Neural progenitor cell (in vitro differentiated cells): Measurements from ENCODE around the gene CYB5B. TPM values are rescaled to one million over a fixed set of nuclear protein-coding genes. Genes with fewer than 3 reads are reported as not detected.

Experiments used
- DNase-seq: peaks from one replicate; pipeline ENCODE4 v3.0.0-alpha.2; 2016; ENCODE audit warnings: low spot score
- H2AFZ ChIP-seq: fragments of 200-600 bp; sonication (generic); replicated peaks from 2 replicates; pipeline ENCODE4 v1.6.1; 2016; ENCODE audit warnings: antibody characterized with exemption
- H3F3A ChIP-seq: fragments of 200-600 bp; sonication (generic); 2 replicates; pipeline ENCODE4 v1.6.1; 2016; ENCODE audit warnings: antibody characterized with exemption, low read depth
- H3K27ac ChIP-seq: fragments of 200-600 bp; sonication (generic); 2 replicates; pipeline ENCODE4 v1.5.1; 2016; ENCODE audit warnings: mild to moderate bottlenecking
- H3K27me3 ChIP-seq: fragments of 200-600 bp; sonication (generic); 2 replicates; pipeline ENCODE4 v1.6.1; 2016; ENCODE audit warnings: mild to moderate bottlenecking, moderate library complexity
- H3K36me3 ChIP-seq: fragments of 200-600 bp; sonication (generic); 2 replicates; pipeline ENCODE4 v1.5.1; 2016
- H3K4me1 ChIP-seq: fragments of 200-600 bp; sonication (generic); 2 replicates; pipeline ENCODE4 v1.6.1; 2016; ENCODE audit warnings: mixed run types
- H3K4me2 ChIP-seq: fragments of 200-600 bp; sonication (generic); 2 replicates; pipeline ENCODE4 v1.6.1; 2016
- H3K4me3 ChIP-seq: fragments of 200-600 bp; sonication (generic); 2 replicates; pipeline ENCODE4 v1.5.1; 2016
- H3K79me2 ChIP-seq: fragments of 200-600 bp; sonication (generic); 2 replicates; pipeline ENCODE4 v1.6.1; 2016; ENCODE audit warnings: low read depth
- H3K9ac ChIP-seq: fragments of 200-600 bp; sonication (generic); 2 replicates; pipeline ENCODE4 v1.6.1; 2016
- H3K9me3 ChIP-seq: fragments of 200-600 bp; sonication (generic); 2 replicates; pipeline ENCODE4 v1.5.1; 2016; ENCODE audit warnings: low read depth
- H4K20me1 ChIP-seq: fragments of 200-600 bp; sonication (generic); 2 replicates; pipeline ENCODE4 v1.6.1; 2016; ENCODE audit warnings: low read depth
- H3K27ac Mint-ChIP-seq: 3 replicates; pipeline ENCODE4 v1.8.0; 2021; ENCODE audit warnings: mixed read lengths
- H3K27me3 Mint-ChIP-seq: 2 replicates; pipeline ENCODE4 v1.8.0; 2022; ENCODE audit warnings: low read depth, mild to moderate bottlenecking, inconsistent platforms, moderate library complexity, mixed read lengths; ENCODE audit not compliant: insufficient read depth
- H3K36me3 Mint-ChIP-seq: 3 replicates; pipeline ENCODE4 v1.8.0; 2021; ENCODE audit warnings: mixed read lengths
- H3K4me1 Mint-ChIP-seq: 3 replicates; pipeline ENCODE4 v1.8.0; 2021; ENCODE audit warnings: mixed read lengths
- H3K4me3 Mint-ChIP-seq: 3 replicates; pipeline ENCODE4 v1.8.0; 2021; ENCODE audit warnings: mild to moderate bottlenecking, moderate library complexity, mixed read lengths
- H3K9me3 Mint-ChIP-seq: 3 replicates; pipeline ENCODE4 v1.8.0; 2020; ENCODE audit warnings: mixed read lengths
- EZH2 ChIP-seq: fragments of 200-600 bp; sonication (generic); IDR thresholded peaks from 2 replicates; pipeline ENCODE4 v1.6.1; 2017; ENCODE audit warnings: antibody characterized with exemption, mild to moderate bottlenecking, moderate library complexity
- EZH2phosphoT487 ChIP-seq: fragments of 200-600 bp; sonication (generic); IDR thresholded peaks from 2 replicates; pipeline ENCODE4 v1.6.1; 2017; ENCODE audit warnings: antibody characterized with exemption
- total RNA-seq: library from RNA; depleted of rRNA; stranded (reverse); fragments of >200 nt; gene quantifications from 2 replicates; pipeline ENCODE4 v1.2.3, GENCODE V29; 2015; ENCODE audit warnings: low replicate concordance
- TF ChIP-seq, protein P1 (sequence below): fragments of 200-600 bp; sonication (generic); IDR thresholded peaks from 2 replicates; pipeline ENCODE4 v1.5.1; 2017; ENCODE audit warnings: antibody characterized with exemption, mild to moderate bottlenecking

The CYB5B gene
- total RNA-seq, 1 donor from 2014 or later = 108 TPM

DNA sequence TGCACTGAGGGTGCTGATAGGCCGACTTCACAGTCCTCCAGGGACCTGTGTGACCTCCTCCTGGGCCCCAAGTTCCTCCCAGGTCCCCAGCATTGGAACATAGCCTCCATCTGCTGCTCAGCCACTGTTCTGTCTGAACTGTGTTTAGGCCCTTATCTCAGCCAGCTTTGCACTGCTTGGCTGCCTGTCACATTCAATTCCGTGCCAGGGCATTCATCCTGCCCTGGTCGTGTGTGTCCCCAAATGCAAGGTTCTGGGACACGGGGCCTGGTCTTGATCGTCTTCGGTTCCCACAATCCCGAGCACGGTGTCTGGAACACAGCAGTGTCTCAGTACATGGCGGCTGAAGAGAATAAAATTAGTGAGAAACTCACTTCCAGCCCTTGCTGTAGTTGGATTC lies 71.4 kb downstream of the CYB5B start:
- Mint-ChIP-seq H3K9me3 (peaks cover 3% of the 10 kb centered on the region), H3K4me1 (peaks cover 37% of the 10 kb centered on the region), H3K36me3 (no peaks in the 10 kb centered on the region), H3K27ac (no peak overlapping the region), H3K27me3 (peaks cover 9% of the 10 kb centered on the region), H3K4me3 (no peak overlapping the region)
- Histone ChIP-seq H3K4me1 (peaks cover 7% of the 10 kb centered on the region), H3K79me2 (no peaks in the 10 kb centered on the region), H4K20me1 (no peaks in the 10 kb centered on the region), H3K36me3 (no peaks in the 10 kb centered on the region), H3K9me3 (no peaks in the 10 kb centered on the region), H2AFZ (no peak overlapping the region), H3K27ac (no peak overlapping the region), H3F3A (no peaks in the 10 kb centered on the region), H3K9ac (no peak overlapping the region), H3K27me3 (no peaks in the 10 kb centered on the region), H3K4me2 (no peak overlapping the region), H3K4me3 (no peak overlapping the region)
- no peak for DNase-seq
- TF ChIP-seq, protein P1, sequence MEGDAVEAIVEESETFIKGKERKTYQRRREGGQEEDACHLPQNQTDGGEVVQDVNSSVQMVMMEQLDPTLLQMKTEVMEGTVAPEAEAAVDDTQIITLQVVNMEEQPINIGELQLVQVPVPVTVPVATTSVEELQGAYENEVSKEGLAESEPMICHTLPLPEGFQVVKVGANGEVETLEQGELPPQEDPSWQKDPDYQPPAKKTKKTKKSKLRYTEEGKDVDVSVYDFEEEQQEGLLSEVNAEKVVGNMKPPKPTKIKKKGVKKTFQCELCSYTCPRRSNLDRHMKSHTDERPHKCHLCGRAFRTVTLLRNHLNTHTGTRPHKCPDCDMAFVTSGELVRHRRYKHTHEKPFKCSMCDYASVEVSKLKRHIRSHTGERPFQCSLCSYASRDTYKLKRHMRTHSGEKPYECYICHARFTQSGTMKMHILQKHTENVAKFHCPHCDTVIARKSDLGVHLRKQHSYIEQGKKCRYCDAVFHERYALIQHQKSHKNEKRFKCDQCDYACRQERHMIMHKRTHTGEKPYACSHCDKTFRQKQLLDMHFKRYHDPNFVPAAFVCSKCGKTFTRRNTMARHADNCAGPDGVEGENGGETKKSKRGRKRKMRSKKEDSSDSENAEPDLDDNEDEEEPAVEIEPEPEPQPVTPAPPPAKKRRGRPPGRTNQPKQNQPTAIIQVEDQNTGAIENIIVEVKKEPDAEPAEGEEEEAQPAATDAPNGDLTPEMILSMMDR = no peak

DNA sequence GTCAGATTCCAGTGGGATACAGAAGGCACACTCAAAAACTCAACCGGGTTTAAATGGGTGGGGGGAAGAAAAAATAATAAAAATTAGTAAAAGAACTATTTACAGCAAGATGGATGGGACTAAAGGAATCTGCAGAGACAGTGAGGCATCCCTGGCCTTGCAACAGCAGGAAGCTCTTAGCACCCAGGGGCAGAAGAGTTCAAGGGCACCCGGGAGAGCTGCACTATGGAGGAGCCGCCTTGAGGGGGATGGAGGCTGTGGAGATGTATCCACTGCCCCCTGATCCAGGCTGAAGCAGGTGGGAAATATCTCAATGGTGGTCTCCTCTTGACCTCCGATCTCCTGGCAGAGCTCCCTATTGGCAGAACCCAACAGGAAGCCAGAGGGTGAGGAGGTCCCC lies 72.0 kb downstream of the CYB5B start:
- Mint-ChIP-seq H3K4me3 (no peak overlapping the region), H3K27ac (no peak overlapping the region), H3K27me3 (peaks cover 9% of the 10 kb centered on the region), H3K9me3 (peaks cover 3% of the 10 kb centered on the region), H3K4me1 (peaks cover 37% of the 10 kb centered on the region), H3K36me3 (no peaks in the 10 kb centered on the region)
- DNase-seq = no peak
- Histone ChIP-seq H2AFZ (no peak overlapping the region), H3K36me3 (no peaks in the 10 kb centered on the region), H3K9me3 (no peaks in the 10 kb centered on the region), H3K4me1 (peaks cover 7% of the 10 kb centered on the region), H3F3A (no peaks in the 10 kb centered on the region), H3K27me3 (no peaks in the 10 kb centered on the region), H3K79me2 (no peaks in the 10 kb centered on the region), H3K4me3 (no peak overlapping the region), H3K27ac (no peak overlapping the region), H4K20me1 (no peaks in the 10 kb centered on the region), H3K4me2 (no peak overlapping the region), H3K9ac (no peak overlapping the region)
- TF ChIP-seq EZH2 (no peak), EZH2phosphoT487 (no peak)
- TF ChIP-seq, protein P1 = no peak

DNA sequence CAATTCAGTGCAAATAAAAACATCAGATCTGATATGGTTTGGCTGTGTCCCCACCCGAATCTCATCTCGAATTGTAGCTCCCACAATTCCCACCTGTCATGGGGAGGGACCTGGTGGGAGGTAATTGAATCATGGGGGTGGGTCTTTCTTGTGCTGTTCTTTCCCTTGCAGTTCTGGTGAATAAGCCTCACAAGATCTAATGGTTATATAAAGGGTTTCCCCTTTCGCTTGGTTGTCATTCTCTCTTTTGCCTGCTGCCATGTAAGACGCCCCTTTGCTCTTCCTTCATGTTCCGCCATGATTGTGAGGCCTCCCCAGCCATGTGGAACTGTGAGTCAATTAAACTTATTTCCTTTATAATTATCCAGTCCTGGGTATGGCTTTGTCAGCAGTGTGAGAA lies 72.5 kb downstream of the CYB5B start:
- Histone ChIP-seq H2AFZ (peak overlapping the region; percentile 85), H3K79me2 (no peaks in the 10 kb centered on the region), H4K20me1 (no peaks in the 10 kb centered on the region), H3F3A (no peaks in the 10 kb centered on the region), H3K27ac (no peak overlapping the region), H3K9me3 (no peaks in the 10 kb centered on the region), H3K27me3 (no peaks in the 10 kb centered on the region), H3K9ac (no peak overlapping the region), H3K4me2 (no peak overlapping the region), H3K4me3 (no peak overlapping the region), H3K36me3 (no peaks in the 10 kb centered on the region), H3K4me1 (peaks cover 7% of the 10 kb centered on the region)
- peaks cover 3% of the 10 kb centered on the region for H3K9me3 Mint-ChIP-seq
- peaks cover 10% of the 10 kb centered on the region for H3K27me3 Mint-ChIP-seq
- no peak overlapping the region for H3K4me3 Mint-ChIP-seq
- peak overlapping the region; percentile 8 for H3K27ac Mint-ChIP-seq
- no peak for DNase-seq
- H3K36me3 Mint-ChIP-seq = no peaks in the 10 kb centered on the region
- H3K4me1 Mint-ChIP-seq = peaks cover 38% of the 10 kb centered on the region
- TF ChIP-seq, protein P1 = no peak
- TF ChIP-seq EZH2phosphoT487 (no peak), EZH2 (no peak)
